Hepatocyte (in vitro differentiated cells): ENCODE data around the gene EVI2A. TPM values are rescaled to one million over a fixed set of nuclear protein-coding genes. Genes with fewer than 3 reads are reported as not detected.

Experiments used
- DNase-seq: peaks from one replicate; pipeline ENCODE4 v3.0.0-alpha.2; 2016; ENCODE audit warnings: low spot score
- H2AFZ ChIP-seq: fragments of 200-600 bp; sonication (generic); 2 replicates; pipeline ENCODE4 v1.6.0; 2016; ENCODE audit warnings: antibody characterized with exemption, mild to moderate bottlenecking
- H3K27ac ChIP-seq: fragments of 200-600 bp; sonication (generic); 2 replicates; pipeline ENCODE4 v1.5.1; 2016; ENCODE audit warnings: mild to moderate bottlenecking
- H3K27me3 ChIP-seq: fragments of 200-600 bp; sonication (generic); 2 replicates; pipeline ENCODE4 v1.6.1; 2016
- H3K36me3 ChIP-seq: fragments of 200-600 bp; sonication (generic); replicated peaks from 2 replicates; pipeline ENCODE4 v1.5.1; 2016; ENCODE audit warnings: low read depth; ENCODE audit not compliant: insufficient read depth
- H3K4me1 ChIP-seq: fragments of 200-600 bp; sonication (generic); 2 replicates; pipeline ENCODE4 v1.5.1; 2016; ENCODE audit warnings: mild to moderate bottlenecking, moderate library complexity; ENCODE audit not compliant: insufficient read depth
- H3K4me2 ChIP-seq: fragments of 200-600 bp; sonication (generic); 2 replicates; pipeline ENCODE4 v1.6.0; 2016
- H3K4me3 ChIP-seq: fragments of 200-600 bp; sonication (generic); 2 replicates; pipeline ENCODE4 v1.5.1; 2016; ENCODE audit warnings: mild to moderate bottlenecking
- H3K79me2 ChIP-seq: fragments of 200-600 bp; sonication (generic); 2 replicates; pipeline ENCODE4 v1.6.0; 2017; ENCODE audit warnings: mild to moderate bottlenecking
- H3K9me2 ChIP-seq: fragments of 200-600 bp; sonication (generic); replicated peaks from 2 replicates; pipeline ENCODE4 v1.6.0; 2017; ENCODE audit warnings: mild to moderate bottlenecking; ENCODE audit not compliant: insufficient read depth
- H3K9me3 ChIP-seq: fragments of 200-600 bp; sonication (generic); 2 replicates; pipeline ENCODE4 v1.5.1; 2016; ENCODE audit warnings: low read depth, mild to moderate bottlenecking
- H4K20me1 ChIP-seq: fragments of 200-600 bp; sonication (generic); 2 replicates; pipeline ENCODE4 v1.6.0; 2016; ENCODE audit warnings: mild to moderate bottlenecking; ENCODE audit not compliant: insufficient read depth, poor library complexity, severe bottlenecking
- EZH2 ChIP-seq: fragments of 200-600 bp; sonication (generic); IDR thresholded peaks from 2 replicates; pipeline ENCODE4 v1.6.1; 2016; ENCODE audit warnings: antibody characterized with exemption, mild to moderate bottlenecking, borderline replicate concordance
- EZH2phosphoT487 ChIP-seq: fragments of 200-600 bp; sonication (generic); IDR thresholded peaks from one replicate; pipeline ENCODE4 v1.6.1; 2018; ENCODE audit warnings: antibody characterized with exemption, mild to moderate bottlenecking, low read depth, moderate library complexity; ENCODE audit not compliant: unreplicated experiment, severe bottlenecking
- WGBS: methylation state at CpG from one replicate; pipeline ENCODE4 v1.1.6; 2016; ENCODE audit warnings: low lambda C conversion rate; ENCODE audit errors: missing lambda C conversion rate; 5-methylcytosine and 5-hydroxymethylcytosine counted together
- polyA plus RNA-seq: library from polyadenylated mRNA; unstranded; fragments of >200 nt; fragmentation: Nextera tagmentation; extraction: Ambion mirVana; gene quantifications from 2 replicates; pipeline ENCODE4 v1.2.1, GENCODE V29; 2016
- total RNA-seq: library from RNA; depleted of rRNA; stranded (reverse); fragments of >200 nt; gene quantifications from 2 replicates; pipeline ENCODE4 v1.2.3, GENCODE V29; 2014
- TF ChIP-seq, protein P1 (sequence below): fragments of 200-600 bp; sonication (generic); IDR thresholded peaks from 2 replicates; pipeline ENCODE4 v1.5.1; 2016; ENCODE audit warnings: antibody characterized with exemption, mild to moderate bottlenecking; ENCODE audit not compliant: poor library complexity

EVI2A gene
- total and polyA plus RNA-seq, 2 experiments from 2014 or later, result 0.10 to 1.1 TPM

DNA sequence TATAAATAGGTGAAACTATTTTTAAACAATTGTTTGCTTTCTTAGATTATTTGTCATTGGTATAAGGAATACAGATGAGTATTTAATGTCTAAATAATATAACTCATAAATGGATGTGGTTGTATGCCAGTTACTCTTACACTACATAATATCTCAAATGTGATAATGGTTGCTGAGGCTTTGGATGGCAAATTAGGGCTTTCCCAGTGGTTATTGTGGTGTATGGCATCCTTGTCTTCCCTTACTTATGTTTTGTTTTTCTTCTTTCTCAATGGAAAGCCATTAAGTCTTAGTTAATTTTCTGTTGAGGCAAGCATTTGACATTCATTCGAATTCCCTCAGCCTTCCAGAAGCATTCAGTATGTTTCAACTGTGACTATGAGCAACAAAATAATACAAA is 34.8 kb downstream of the EVI2A start:
- no peak for DNase-seq
- Histone ChIP-seq H3K4me1 (no peaks in the 10 kb centered on the region), H3K4me2 (no peak overlapping the region), H3K36me3 (no peaks in the 10 kb centered on the region), H3K9me2 (no peaks in the 10 kb centered on the region), H3K9me3 (no peaks in the 10 kb centered on the region), H3K27me3 (no peaks in the 10 kb centered on the region), H3K79me2 (no peaks in the 10 kb centered on the region), H3K27ac (no peak overlapping the region), H2AFZ (no peak overlapping the region), H4K20me1 (no peaks in the 10 kb centered on the region), H3K4me3 (no peak overlapping the region)
- TF ChIP-seq EZH2 (no peak), EZH2phosphoT487 (no peak)
- TF ChIP-seq, protein P1, sequence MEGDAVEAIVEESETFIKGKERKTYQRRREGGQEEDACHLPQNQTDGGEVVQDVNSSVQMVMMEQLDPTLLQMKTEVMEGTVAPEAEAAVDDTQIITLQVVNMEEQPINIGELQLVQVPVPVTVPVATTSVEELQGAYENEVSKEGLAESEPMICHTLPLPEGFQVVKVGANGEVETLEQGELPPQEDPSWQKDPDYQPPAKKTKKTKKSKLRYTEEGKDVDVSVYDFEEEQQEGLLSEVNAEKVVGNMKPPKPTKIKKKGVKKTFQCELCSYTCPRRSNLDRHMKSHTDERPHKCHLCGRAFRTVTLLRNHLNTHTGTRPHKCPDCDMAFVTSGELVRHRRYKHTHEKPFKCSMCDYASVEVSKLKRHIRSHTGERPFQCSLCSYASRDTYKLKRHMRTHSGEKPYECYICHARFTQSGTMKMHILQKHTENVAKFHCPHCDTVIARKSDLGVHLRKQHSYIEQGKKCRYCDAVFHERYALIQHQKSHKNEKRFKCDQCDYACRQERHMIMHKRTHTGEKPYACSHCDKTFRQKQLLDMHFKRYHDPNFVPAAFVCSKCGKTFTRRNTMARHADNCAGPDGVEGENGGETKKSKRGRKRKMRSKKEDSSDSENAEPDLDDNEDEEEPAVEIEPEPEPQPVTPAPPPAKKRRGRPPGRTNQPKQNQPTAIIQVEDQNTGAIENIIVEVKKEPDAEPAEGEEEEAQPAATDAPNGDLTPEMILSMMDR, result no peak
- WGBS, result 96% methylated on average over 1 of the region's 1 CpG

DNA sequence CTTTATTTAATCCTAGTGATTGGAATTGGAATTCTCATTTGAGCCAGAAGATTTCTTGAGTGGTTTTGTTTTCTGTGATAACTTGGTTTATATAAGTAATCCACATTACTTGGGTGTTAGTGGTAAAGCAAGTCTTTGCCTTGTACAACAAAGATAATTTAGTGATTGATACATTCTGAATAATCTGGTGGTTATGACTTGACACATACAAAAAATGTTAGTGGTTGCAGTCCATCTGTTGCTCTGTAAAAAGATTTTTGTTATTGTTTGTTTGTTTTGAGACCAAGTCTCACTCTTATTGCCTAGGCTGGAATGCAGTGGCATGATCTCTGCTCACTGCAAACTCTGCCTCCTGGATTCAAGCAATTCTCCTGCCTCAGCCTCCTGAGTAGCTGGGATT is 37.6 kb downstream of the EVI2A start:
- Histone ChIP-seq H4K20me1 (no peaks in the 10 kb centered on the region), H3K9me3 (no peaks in the 10 kb centered on the region), H3K4me1 (no peaks in the 10 kb centered on the region)

GRCh38 chr17:31281061-31281460 is 40.4 kb downstream of the EVI2A start:
- no peak for TF ChIP-seq EZH2phosphoT487
- TF ChIP-seq, protein P1, result no peak
- TF ChIP-seq EZH2, result no peak
- Histone ChIP-seq H4K20me1 (no peaks in the 10 kb centered on the region), H3K4me3 (no peak overlapping the region), H2AFZ (no peak overlapping the region), H3K9me2 (no peaks in the 10 kb centered on the region), H3K36me3 (no peaks in the 10 kb centered on the region), H3K4me2 (no peak overlapping the region), H3K4me1 (no peaks in the 10 kb centered on the region), H3K79me2 (no peaks in the 10 kb centered on the region), H3K9me3 (no peaks in the 10 kb centered on the region), H3K27me3 (no peaks in the 10 kb centered on the region), H3K27ac (no peak overlapping the region)
- no peak for DNase-seq
- 95% methylated on average over 2 of the region's 2 CpGs for WGBS

More for the DNA sequence above, 37.6 kb downstream of the EVI2A start:
- H3K4me2 ChIP-seq, result no peak overlapping the region
- no peak overlapping the region for H3K4me3 ChIP-seq
- no peaks in the 10 kb centered on the region for H3K9me2 ChIP-seq
- H3K79me2 ChIP-seq, result no peaks in the 10 kb centered on the region
- no peak overlapping the region for H3K27ac ChIP-seq
- TF ChIP-seq, protein P1, result no peak
- no peak for TF ChIP-seq EZH2phosphoT487
- TF ChIP-seq EZH2, result no peak
- no peaks in the 10 kb centered on the region for H3K36me3 ChIP-seq
- DNase-seq, result no peak
- no peaks in the 10 kb centered on the region for H3K27me3 ChIP-seq
- H2AFZ ChIP-seq, result no peak overlapping the region

DNA sequence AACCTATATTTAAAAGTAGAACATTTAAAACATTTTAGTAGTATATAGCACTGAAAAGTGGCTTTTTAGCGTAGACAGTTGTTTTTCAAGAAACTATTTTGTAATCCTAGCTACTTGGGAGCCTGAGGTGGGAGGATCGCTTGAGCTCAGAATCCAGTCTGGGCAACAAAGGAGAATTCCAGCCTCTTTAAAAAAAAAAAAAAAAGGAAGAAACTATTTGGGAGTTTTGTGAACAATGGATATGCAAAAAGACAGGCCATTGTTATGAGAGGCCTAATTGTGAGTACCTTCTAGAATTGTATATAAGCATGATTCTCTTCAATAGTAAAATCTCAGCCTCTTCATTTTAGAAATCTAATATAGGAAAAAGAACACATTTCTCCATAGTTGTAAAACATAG is 42.0 kb downstream of the EVI2A start:
- Histone ChIP-seq H3K36me3 (no peaks in the 10 kb centered on the region), H3K4me2 (no peak overlapping the region), H4K20me1 (no peaks in the 10 kb centered on the region), H3K27ac (no peak overlapping the region), H3K4me3 (no peak overlapping the region), H3K27me3 (no peaks in the 10 kb centered on the region), H3K9me2 (no peaks in the 10 kb centered on the region), H3K79me2 (no peaks in the 10 kb centered on the region), H2AFZ (no peak overlapping the region), H3K4me1 (no peaks in the 10 kb centered on the region), H3K9me3 (no peaks in the 10 kb centered on the region)
- DNase-seq, result no peak
- WGBS, result 87% methylated on average over 2 of the region's 2 CpGs
- TF ChIP-seq, protein P1, result no peak
- TF ChIP-seq EZH2, result no peak
- TF ChIP-seq EZH2phosphoT487, result no peak
